DMS79 (cell line): ENCODE measurements around the gene VWC2L.

ENCODE experiments used
- DNase-seq: peaks from one replicate; lab custom pipeline; 2025; lab: John Stamatoyannopoulos, UW

The VWC2L gene

DNA sequence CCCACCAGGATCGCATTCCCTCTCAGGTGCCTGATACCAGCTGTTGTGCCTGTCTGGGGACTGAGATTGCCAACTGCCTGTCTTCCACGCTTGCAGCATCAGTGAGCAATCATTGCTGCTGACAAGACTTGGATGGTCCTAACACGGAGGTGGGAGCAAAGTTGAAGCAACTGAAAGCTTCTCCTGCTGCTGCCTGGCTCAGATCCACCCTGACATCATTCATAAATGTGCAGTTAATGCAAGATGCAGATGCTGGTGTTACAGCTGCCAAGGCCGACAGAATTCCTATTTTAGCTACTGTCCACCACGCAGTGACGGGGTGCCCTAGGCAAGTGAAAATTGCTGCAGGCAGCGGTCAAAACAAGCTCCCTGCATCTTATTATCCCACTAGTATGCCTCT lies 131.4 kb downstream of the VWC2L start:
- no peak for DNase-seq

DNA sequence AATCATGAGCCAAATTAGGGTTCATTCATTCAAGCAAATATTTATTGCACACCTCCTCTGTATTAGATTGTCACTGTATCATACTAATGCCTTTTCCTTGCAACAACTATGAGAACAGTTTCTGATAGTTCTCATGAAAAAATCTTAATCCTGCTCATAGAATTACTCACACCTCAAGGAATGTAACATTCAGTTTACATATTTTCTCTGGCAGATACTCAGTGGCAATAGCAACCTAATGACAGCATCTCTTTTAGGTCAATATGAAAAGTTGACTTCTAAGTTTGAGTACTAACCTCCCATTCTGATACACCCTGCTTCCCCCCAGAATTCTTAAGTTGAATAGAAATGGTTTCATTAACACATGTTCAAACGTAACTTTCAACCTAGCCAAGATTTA lies 132.0 kb downstream of the VWC2L start:
- DNase-seq, result no peak

DNA sequence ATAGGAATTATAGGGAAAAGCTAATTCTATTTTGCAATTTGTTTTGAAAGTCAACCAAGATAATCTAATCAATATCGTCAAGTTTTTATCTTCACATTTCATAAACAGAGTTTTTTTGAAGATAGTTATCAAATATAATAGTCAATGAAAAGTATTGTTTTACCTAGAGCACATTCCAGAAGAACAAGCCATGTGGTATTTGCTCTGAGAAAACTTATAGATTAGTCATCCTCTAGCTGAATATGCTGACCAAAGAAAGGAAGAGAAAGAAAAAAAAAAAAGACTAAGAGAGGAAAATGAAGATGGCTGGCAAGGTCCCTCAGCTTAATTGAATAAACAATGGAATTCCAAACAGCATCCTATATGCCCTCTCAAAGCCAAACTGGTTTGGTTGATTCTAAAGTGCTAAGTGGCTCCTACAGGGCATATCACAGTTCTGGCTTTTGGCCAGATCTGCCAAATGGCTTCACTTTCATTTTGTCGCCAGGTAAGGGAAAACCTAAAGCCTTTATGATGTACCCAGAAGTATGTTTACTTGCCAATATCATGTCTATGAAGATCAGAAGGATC lies 132.6 kb downstream of the VWC2L start:
- DNase-seq, result no peak

DNA sequence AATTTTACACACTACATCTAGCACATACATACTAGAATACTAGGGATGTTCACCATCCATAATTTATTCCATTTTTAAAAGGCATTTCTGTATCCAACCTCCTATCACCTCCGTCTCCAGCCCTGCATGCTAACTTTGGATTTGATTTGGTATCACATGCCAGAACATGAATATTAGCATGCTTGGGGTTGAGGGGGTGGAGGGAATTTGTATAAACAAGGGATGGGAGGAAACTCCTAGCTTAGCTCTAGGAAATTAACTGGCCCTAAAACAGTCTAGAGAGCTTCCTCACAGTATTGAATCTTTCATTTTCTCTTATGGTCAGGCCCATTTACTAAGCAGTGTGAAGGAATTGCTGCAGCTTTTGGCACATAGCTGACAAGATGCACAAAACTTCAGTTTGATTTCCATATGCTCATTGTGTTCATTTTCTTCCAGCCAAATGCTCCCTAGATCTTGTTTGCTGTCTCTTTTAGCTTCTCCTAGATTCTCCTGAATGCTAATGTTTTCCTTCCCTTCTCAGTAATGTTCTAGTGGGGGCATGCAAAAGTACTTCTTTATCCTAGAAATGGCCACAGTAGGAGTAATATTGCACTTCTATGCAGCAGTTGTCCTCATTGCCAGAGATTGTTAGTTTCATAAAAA lies 135.2 kb downstream of the VWC2L start:
- DNase-seq, result no peak

DNA sequence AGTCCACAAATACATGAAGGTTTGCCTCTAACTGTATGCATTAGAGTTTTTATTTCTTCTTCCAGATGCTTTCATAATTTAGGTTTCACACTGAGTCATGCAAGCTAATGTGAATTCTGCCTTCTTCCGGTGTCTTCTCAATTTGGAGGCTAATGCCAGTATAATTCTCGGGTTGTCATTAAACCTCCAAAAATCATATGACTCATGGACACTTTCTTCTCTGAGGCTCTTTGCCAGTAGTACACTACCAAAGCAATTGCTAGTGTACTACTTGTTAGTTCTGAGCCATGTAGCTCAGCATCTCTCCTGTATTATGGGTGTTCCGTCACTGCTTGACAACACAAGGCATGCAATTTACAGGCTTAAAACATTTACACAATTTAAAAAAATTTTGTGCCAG lies 137.1 kb downstream of the VWC2L start:
- DNase-seq, result no peak

DNA sequence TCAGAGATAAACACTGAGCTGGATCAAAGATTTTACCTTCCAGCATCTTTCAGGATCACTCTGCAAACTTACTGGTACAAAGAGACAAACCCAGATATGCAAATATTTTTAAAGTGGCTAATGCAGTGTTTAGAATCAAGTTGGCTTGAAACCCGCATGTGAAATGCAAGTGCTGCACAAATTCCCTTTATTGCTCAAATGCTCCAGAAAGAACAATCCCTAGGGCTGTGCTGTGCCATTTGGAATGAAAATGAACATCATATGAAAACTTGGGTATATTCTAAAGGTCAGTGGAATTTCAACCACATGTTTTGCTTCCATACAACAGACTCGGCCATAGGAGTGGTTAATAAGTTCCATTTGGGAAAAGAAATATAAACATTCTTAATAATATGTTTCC lies 139.1 kb downstream of the VWC2L start:
- no peak for DNase-seq

DNA sequence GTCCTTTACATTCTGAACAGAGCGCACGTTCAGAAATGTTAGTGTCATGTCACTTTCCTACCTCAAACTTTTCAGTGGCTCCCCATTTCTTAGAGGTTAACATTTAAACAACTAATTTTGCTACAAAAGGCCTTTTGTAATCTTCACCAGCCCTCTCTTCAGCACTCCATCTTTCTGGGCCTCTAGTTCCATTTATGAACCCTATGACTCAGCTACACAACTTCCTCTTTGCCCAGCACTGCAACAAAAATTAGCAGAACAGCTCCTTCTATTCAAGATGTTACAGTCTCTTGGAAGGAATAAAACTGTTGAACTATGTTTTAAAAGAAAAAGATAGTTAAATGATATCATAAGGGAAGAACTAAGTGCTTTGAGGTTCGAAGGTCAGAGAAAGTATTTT lies 139.9 kb downstream of the VWC2L start:
- no peak for DNase-seq

DNA sequence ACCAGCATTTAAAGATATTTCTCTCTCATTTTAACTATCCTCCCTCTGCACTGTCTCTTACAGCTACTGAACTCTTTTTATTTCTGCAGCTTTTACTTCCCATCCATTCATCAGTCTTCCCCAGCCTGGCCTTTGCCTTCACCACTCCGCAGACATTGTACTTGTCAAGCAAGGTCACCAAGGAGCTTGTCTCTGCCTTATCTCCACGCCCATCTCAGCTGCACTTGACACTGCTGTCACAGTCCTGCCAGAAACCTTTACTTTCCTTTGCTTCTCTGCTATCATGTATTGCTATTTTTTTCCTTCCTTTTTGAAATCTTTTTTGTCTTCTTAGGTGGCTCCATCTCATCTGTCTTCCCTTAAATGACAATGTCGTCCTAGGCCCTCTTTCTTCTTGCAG lies 147.0 kb downstream of the VWC2L start:
- DNase-seq, result no peak

DNA sequence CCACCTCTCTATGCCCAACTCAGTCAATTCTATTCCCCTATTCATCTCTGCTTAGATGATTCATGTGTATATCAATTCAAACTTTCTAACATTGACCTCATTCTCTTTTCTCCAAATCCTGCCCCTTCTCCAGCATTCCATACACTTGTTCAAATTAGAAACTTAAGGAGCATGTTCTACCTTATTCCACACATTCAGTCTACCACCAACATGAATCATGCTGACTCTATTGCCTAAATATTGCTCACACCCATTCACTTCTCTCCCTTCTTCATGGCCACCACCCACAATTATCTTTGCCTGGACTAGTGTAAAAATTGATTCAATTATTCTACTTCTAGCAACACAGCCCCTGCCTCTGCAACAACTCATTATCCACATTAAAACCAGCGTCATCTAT lies 147.5 kb downstream of the VWC2L start:
- DNase-seq, result no peak

DNA sequence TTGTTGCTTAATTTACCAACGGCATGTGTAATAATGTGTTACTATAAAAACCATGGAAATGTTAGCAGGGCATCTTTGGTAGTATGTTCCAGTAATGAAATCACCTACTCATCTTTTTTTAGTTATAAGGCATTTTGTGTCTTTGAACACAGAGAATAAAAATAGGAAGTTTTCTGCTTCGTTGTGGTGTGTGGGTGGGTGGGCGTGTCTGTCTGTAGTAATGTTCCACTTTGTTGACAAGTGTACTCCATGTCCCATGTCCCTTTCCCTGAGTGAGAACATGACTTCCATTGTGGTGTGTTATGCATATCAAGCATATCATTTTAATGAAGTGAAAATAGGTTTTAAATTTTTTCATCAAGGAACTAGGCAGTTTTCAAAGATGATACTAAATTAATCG lies 149.3 kb downstream of the VWC2L start:
- no peak for DNase-seq

DNA sequence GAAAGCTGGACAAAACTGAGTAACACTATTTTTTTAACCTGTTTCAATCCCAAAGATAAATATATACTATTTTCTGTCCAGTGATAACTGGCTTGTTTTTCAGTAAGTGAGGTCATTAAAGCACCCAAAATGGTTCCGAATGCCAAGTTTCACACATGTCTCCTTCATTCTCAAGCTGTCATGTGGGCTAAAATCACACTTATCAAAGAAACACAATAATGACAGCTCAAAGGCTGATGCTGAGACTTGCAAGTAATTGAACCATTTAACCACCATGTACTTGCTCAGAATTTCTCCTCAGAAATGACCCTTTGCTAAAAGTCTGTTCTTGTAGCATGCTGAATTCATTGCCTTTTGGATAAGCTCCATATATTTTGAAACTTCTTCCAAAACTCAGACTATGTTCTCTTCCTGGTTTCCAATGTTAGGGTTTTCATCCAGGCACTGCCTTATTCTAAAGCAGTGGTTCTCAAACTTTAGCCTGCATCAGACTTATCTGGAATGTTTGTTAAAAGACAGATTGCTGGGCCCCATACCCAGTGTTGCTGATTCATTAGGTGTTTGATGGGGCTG lies 149.8 kb downstream of the VWC2L start:
- DNase-seq, result no peak

DNA sequence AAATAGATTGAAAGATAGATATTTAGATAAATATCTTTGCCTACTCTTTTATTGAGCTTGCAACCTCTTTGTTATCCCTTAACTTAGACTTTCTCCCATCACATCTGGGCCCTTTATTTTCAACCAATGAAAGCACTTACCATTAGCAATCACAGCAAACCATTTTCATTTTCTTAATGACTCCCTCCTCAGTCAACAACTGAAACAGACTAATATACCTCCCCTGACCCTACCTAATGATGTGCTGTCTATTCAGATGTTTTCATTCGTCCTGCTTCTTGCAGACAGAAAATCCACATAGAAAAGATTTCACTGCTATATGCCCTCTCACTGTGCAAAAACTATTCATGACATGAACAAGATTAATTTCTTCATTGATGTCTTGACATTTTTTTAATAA lies 154.4 kb downstream of the VWC2L start:
- DNase-seq, result no peak

DNA sequence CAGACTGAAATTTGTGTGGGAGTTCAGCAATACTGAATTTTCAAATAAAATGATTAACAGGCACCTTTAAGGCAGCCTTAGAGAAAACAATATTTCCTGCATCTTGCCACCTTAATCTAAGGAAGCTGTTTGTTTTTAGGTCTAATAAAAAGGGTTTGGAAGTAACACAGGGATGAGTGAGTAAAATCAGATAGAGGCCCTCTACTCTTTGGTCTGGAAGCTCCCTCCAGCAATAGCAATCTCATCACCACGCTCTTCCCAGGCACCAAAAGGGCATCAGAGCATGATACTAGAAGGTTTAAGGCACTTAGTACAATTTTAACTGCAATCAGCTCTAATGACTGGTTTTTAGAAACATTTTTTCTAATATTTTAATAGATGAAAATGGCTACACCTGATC lies 155.6 kb downstream of the VWC2L start:
- no peak for DNase-seq

DNA sequence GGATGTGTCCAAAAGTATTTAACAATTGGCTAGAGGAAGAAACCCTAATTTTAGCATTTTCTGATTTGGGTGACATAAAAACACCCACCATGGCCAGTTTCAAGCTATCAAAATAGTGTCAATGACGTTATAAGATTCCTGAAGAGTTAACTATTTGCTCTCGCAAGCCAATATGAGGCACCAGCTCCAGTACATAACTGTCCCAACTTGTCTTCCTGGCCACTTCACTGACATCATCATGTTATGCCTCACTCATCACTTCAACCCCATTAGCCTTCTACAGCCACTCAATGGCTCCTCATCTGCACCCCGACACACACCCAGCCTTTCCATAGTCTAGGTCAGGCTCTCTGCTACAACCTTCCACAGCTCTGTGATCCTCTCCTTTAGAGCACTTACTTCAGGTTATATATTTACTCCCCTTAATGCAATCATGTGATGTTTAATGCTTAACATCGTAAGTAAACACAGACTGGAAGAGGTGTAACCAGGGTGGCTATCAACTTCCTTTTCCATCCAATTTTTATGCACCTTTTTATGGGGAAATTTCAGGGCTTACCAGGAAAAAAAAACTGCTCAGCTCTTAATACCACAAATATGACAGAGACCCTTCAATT lies 158.7 kb downstream of the VWC2L start:
- no peak for DNase-seq

DNA sequence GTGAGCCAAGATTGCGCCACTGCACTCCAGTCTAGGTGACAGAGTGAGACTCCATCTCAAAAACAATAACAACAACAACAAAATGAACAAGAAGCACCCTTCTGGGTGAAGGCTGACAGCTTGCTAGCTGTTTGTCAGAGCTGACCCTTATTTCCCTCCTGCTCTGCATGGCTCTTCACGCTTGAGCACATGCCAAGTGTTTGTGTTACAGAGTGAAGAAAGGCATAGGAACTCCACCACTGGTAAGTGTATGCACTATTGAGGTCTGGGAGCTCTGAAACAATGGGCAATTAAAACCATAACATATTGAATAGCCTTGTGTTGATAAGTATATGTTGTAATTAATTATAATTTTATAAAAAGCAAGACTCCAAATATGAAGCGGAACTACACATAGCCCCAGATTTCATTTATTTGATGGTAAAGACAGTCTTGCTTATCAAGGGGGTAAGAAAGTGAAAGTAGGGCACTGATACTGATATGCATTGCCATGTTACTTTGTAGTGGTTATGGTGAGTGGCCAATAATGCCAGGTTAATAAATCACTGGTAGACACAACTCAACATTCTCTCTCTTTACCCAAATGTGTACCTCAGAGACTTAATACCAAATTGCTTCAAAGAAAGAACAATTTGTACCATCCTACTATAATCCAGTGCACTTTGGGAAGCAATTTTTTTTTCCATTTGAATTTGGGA lies 163.4 kb downstream of the VWC2L start:
- DNase-seq, result peak; percentile 72

DNA sequence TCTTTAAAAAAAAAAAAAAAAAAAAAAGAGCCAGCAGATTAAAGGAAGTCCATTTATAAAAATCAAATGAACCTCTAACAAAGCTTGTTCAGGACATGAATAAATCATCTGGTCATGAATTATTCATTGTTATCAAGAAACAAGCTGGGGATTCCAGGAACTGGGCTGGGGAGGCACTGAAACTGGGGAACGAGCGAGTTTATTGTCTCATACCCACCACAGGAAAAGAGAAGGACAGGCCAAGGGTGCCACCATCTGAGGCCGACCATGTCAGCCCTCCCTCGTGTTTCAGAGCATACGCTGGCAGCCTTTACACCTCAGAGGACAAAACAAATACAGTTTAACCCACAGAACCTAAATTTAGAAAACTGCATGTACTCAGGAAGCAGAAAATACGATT lies 164.2 kb downstream of the VWC2L start:
- no peak for DNase-seq

DNA sequence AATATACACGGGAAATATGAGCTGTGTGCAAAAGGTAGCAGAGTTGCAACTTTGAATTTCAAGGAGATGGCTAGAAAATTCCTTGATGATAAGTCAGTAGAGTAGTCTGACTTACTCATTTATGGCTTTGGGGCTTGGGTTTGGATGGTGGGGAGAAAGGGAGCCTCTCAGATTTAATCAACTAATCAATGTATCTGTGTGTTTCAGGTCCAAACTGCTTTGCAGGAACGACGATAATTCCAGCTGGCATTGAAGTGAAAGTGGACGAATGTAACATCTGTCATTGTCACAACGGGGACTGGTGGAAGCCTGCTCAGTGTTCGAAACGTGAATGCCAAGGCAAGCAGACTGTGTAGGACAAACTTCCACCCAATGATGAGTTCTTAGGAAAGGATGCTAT lies 164.6 kb downstream of the VWC2L start:
- DNase-seq, result no peak

DNA sequence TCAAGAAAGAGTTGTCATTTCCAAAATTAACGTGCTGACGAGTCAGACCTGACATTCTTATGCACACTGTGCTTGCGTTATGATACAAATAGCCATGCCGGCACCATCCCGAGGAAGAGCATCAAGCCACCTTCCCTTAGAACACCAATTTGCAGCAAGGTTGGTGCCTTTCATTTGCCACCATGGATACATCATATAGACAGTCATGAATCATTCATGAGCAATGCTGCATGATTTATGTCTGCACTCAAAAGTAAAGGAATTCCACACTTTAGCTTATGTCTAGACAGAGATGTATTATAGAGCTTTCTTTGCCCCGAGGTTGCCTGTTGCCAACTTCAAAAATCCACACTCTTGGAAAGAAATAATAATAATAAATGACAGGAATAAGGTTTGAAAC lies 166.9 kb downstream of the VWC2L start:
- no peak for DNase-seq

DNA sequence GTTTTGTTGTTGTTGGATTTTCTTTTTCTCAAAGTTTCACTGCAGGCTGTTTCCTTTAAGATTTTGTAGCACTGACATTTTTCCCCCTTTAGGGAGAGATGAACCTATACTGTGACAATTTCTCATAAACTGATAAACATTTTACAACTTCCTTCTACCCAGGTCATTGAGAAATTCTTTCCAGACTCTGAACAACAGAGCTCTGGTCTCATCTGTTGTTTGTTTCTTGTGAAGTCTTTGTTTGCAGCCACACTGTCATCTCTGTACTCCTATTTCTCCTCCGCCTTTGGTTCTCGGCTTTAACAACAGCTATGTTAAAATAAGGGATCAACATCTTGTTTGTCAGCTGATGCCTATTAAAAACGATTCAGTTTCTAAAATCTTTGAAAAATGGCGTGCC lies 167.6 kb downstream of the VWC2L start:
- DNase-seq, result no peak

DNA sequence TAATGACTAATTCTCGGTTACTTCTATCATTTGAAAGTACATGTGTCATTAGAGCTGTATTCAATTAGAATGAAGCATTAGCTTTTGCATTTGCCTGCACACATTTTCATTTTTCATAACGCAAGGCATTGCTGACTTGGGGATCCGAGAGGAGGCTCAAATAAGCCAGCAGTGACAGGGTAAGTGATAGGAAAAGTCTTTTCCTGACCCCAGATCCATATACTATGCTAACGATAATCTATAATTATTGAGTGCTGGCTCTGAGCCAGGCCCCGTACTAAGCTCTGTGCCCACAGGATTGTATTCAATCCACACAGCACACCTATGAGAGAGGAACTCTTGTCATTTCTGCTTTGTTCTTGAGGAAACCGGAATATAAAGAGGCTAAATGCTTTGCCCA lies 168.2 kb downstream of the VWC2L start:
- no peak for DNase-seq

DNA sequence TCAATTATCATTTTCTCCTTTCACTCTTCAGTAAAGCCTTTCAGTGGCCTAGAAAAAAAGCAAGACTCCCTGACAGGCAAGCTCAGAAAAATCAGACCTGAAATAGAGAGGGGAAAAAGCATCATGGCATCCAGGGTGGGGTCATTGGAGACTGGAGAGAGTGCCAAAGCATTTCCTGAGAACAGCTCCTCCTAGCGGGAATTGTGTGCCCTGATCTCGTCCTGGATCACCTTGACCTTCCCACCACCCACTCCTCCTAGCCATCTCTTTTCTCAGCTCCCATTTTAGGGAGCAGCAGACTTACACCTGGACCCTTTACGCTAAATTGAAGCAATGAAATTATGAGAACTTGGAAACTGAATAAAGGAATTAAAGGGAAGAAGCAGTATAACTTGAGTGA lies 176.6 kb downstream of the VWC2L start:
- no peak for DNase-seq

DNA sequence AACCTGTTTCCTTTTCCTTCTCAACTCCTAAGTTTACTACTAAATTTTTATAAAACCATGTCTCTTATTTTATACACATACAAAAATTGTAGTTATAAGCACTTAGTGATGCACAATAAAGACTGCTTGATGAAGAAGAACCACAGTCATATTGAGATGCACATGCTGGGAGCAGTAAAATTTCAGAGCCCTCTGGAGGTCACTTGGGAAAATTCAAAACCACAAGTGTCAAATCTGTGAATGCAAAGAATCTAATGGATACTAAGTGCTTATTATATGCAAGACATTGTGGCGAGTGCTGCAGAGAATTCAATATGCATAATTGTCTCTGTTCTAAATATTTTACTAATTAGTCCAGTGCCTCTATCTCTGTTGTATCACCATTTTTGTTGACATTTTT lies 180.5 kb downstream of the VWC2L start:
- no peak for DNase-seq

DNA sequence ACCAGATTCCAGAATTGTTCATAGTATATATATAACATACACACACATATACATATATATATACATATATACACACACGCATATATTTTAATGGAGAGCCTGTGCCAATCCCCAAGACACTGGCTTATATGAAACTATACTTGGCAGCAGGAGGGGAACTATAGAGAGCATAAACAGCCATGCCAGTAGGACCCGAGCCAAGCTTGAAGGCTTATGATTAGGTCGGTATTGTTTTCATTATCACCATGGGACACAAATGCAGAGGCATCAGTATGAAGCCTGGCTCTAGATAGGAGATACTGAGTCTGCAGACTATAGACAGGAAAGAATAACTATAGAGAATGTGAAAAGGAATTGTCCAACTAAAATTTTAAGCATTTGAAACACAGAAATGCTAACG lies 181.2 kb downstream of the VWC2L start:
- no peak for DNase-seq
